Esophagus muscularis mucosa (tissue), 4 donors: ENCODE results near the gene MKRN2.

ENCODE experiments used
- EP300 ChIP-seq: sonication (generic); formaldehyde crosslinking; IDR thresholded peaks from one replicate; pipeline ENCODE4 v1.6.1; 2017; ENCODE audit warnings: antibody characterized with exemption
- POLR2A ChIP-seq: fragments of 450-650 bp; IDR thresholded peaks from one replicate; pipeline ENCODE4 v1.6.1; 2017; ENCODE audit warnings: antibody characterized with exemption, moderate library complexity, mild to moderate bottlenecking, low read depth
- POLR2AphosphoS5 ChIP-seq, 2 donors: sonication (generic); formaldehyde crosslinking; IDR thresholded peaks; one replicate each; pipeline ENCODE4 v1.6.1; 2017; ENCODE audit warnings: antibody characterized with exemption in 2 of 2
- TF ChIP-seq, protein P1 (sequence below), 3 experiments: fragments of 200-600 bp in 2 of 3; fragments of 450-650 bp in 1 of 3; sonication (generic) in 2 of 3; IDR thresholded peaks; one replicate each; pipeline ENCODE4 v1.5.1; 2017 to 2019; ENCODE audit warnings: antibody characterized with exemption in 3 of 3, mild to moderate bottlenecking in 2 of 3, moderate library complexity in 1 of 3

DNA sequence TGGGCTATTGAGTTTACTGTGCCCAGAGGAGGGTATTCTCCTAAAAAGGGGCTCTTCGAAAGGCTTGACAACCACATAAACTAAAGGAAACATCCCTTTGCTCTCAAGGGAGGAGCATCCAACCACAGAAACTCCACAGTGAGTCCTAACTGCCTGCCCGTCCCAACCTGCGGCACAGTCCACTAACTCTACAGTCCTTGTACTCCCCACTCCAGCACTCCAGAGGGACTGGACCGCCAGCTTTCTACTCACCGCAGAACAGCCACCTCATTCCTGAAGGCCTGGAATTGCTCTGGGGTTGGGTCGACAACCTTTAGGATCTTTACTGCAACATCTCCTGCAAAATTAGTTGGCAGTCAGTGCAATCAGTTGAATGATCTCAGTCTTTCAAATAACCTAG is 34.6 kb downstream of the MKRN2 start:
- TF ChIP-seq, protein P1, sequence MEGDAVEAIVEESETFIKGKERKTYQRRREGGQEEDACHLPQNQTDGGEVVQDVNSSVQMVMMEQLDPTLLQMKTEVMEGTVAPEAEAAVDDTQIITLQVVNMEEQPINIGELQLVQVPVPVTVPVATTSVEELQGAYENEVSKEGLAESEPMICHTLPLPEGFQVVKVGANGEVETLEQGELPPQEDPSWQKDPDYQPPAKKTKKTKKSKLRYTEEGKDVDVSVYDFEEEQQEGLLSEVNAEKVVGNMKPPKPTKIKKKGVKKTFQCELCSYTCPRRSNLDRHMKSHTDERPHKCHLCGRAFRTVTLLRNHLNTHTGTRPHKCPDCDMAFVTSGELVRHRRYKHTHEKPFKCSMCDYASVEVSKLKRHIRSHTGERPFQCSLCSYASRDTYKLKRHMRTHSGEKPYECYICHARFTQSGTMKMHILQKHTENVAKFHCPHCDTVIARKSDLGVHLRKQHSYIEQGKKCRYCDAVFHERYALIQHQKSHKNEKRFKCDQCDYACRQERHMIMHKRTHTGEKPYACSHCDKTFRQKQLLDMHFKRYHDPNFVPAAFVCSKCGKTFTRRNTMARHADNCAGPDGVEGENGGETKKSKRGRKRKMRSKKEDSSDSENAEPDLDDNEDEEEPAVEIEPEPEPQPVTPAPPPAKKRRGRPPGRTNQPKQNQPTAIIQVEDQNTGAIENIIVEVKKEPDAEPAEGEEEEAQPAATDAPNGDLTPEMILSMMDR (IDR thresholded peaks at IDR 0.05), result no peak
- no peak for TF ChIP-seq POLR2AphosphoS5 (IDR thresholded peaks at IDR 0.05)
- TF ChIP-seq POLR2A, result no peak
- no peak for TF ChIP-seq EP300
